Endometrial microvascular endothelial cells (primary cell): ENCODE results near the gene TTC1. TPM values are rescaled to one million over a fixed set of nuclear protein-coding genes. Genes with fewer than 3 reads are reported as not detected.
"Not testable (repeated sequence)": the region's sequence is repeated elsewhere in the genome, so short reads cannot be mapped to it uniquely, and the experiment has no call there.

Experiments
- in situ Hi-C: cut with HindIII; loops from 2 replicates; pipeline ENCODE4 v1.10.0; 2017; ENCODE audit warnings: low sequenced_read_pairs, low pct_unique_long_range_greater_than_20kb; ENCODE audit errors: inconsistent ontology term
- total RNA-seq: library from RNA; depleted of rRNA; stranded (reverse); fragments of >200 nt; gene quantifications from one replicate; pipeline ENCODE4 v1.2.3, GENCODE V29; 2015; ENCODE audit errors: inconsistent ontology term

TTC1 gene
- total RNA-seq, 1 donor from 2014 or later = 55.6 TPM

- in situ Hi-C loops = no loop called here
Observed at GRCh38 chr5:160033546-160034252, 24.8 kb downstream of the TTC1 start.

- in situ Hi-C loops = no loop called here
Observed at GRCh38 chr5:160036243-160036642, 27.3 kb downstream of the TTC1 start.

GRCh38 chr5:160036884-160037283 lies 27.9 kb downstream of the TTC1 start:
- in situ Hi-C loops = no loop called here

GRCh38 chr5:160039810-160040470 lies 31.0 kb downstream of the TTC1 start:
- in situ Hi-C loops = no loop called here

GRCh38 chr5:160040471-160040835 lies 31.5 kb downstream of the TTC1 start:
- in situ Hi-C loops = no loop called here

GRCh38 chr5:160042671-160043070 lies 33.7 kb downstream of the TTC1 start:
- in situ Hi-C loops = no loop called here

DNA sequence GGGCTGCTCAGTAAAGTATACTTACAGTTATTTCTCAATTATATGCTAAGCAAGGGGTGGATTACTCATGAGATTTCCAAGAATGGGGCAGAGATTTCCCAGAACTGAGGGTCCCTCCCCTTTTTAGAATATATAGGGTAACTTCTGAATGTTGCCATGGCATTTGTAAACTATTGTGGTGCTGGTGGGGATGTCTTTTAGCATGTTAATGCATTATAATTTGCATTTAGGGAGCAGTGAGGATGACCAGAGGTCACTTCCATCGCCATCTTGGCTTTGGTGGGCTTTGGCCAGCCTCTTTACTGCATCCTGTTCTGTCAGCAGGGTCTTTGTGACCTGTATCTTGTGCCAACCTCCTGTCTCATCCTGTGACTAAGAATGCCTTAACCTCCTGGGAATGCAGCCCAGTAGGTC lies 35.5 kb downstream of the TTC1 start:
- in situ Hi-C loops = no loop called here

GRCh38 chr5:160044967-160045366 lies 36.0 kb downstream of the TTC1 start:
- in situ Hi-C loops = no loop called here

GRCh38 chr5:160047423-160047822 lies 38.5 kb downstream of the TTC1 start:
- in situ Hi-C loops = no loop called here

DNA sequence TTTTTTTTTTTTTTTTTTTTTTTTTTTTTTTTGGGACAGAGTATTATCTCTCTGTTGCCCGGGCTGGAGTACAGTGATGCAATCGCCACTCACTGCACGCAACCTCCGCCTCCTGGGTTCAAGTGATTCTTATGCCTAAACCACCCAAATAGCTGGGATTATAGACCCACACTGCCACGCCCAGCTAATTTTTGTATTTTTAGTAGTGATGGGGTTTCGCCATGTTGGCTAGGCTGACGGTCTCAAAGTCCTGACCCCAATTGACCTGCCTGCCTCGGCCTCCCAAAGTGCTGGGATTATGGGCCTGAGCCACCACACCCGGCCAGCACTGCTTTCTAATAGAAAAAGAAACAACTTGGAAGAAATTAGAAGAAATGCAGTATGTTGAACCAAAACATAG lies 39.2 kb downstream of the TTC1 start:
- in situ Hi-C loops = no loop called here

- in situ Hi-C loops = no loop called here
Observed at GRCh38 chr5:160049099-160049498, 40.2 kb downstream of the TTC1 start.

DNA sequence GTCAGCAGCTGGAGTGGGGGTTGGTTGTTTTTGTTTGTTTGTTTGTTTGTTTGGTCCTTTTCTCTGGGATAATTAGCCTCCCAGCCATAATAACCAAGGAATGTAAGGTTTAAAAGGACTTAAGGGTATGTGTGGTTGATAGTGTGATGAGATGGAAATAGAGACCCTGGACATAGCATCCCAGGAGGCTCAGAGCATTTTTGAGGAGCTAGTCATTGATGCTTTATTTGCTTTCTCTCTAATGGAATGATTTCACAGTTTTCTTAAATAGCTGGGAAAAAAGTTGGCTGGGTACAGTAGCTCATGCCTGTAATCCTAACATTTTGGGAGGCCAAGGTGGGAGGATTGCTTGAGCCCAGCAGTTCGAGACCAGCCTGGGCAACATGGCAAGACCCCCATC lies 45.1 kb downstream of the TTC1 start:
- in situ Hi-C loops = no loop called here

DNA sequence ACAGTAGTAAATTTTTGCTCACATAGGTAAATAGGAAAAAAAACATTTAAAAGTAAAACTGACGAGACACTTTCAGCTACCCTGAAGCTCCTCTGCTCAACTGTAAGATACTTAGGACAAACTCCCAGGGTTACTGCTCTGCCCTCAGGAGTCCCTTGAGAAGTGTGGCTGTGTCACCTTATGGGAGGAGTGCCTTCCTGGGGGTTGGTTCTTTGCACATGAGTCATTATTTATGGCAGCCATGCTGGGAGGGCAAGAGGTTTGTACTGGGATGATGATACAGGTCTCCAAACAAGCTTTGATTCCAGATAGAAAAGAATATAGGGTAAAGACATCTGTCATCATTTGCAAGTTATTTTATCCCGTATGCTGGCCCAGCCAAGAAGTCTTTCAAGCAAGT lies 45.9 kb downstream of the TTC1 start:
- in situ Hi-C loops = no loop called here

- in situ Hi-C loops = no loop called here
Observed at GRCh38 chr5:160057256-160057655, 48.3 kb downstream of the TTC1 start.

DNA sequence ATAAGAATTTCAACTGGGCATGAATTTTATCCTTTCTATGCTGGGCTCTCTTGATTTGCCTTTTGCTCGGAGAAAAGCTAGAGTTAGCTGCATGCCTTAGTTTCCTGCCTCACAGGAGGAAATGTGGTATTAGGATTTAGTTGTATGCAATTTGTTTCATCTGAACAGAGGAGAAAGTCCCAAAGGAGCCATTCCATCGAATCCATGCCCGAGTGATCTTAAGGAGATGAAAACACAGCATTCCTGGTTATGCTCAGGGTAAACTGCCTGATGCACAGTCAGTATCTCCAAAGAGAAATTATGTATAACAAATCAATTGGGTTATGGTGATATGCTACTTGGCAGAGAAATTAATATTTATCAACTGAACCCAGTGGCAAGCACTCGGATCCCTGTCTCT lies 51.1 kb downstream of the TTC1 start:
- in situ Hi-C loops = no loop called here

GRCh38 chr5:160061770-160062169 lies 52.8 kb downstream of the TTC1 start:
- in situ Hi-C loops = no loop called here

- in situ Hi-C loops = no loop called here
Observed at GRCh38 chr5:160064417-160064810, 55.5 kb downstream of the TTC1 start.

DNA sequence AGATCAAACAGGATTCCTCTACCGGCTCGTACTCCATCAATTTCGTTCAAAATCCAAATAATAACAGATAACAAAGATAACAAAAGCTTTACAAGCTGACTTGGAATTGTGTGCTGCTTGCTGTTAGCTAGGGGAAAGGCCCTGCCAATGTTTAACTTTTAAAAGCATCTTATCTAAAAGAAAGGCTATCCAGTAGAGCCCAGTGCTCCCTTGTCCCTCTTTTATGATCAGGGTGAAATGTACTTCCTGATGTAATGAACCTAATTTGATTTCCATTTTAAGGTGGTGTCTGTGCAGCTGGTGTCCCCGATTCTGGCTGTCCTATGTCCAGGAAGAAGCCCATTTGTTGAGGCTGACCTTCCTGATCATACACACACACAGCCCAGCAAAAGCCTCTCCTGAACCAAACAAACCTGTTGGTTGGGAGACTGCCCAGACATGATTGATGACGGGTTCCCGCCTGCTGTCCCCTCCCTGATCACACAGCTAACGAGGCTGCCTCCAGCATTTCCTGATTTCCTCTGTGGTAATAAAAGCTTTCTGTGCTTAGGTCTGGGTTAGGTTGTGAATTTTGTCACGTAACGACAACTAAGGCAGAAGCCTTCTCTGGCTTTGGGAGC lies 56.2 kb downstream of the TTC1 start:
- in situ Hi-C loops = no loop called here

GRCh38 chr5:160069120-160069519 lies 60.2 kb downstream of the TTC1 start:
- in situ Hi-C loops = not testable (repeated sequence)

DNA sequence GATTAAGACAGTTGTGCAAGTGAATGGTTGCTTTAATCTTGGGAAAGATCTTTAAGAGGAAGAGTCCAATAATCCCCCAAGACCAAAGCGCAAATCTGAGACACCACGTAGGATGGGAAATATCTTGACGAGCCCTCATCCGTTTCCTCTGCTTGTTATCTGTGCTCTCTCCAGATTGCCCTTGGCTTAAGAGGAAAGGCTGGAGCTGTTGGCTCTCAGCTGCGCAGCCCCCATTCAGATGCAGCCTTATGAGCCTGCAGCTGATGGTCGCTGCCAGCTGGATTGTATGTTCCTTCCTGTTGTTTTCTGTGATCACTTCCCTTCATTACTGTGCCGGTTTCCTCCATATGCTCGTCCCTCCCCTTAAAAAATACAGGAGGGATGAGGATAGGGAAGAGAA lies 62.6 kb downstream of the TTC1 start:
- in situ Hi-C loops = no loop called here
